Measurements from ENCODE around the gene ENG. TPM values are rescaled to one million over a fixed set of nuclear protein-coding genes. Genes with fewer than 3 reads are reported as not detected.

ENG gene
- total RNA-seq, 1 donor from 2014 or later = 675 TPM

GRCh38 chr9:127866535-127866934 is 12.1 kb upstream of the ENG start:
- H3K9me3 ChIP-seq = no peaks in the 10 kb centered on the region
- H3K4me3 ChIP-seq = no peak overlapping the region
- H3K27me3 ChIP-seq = no peaks in the 10 kb centered on the region
- H3K27ac ChIP-seq = no peak overlapping the region
- TF ChIP-seq CTCF (IDR thresholded peaks at IDR 0.05) = no peak
- H3K36me3 ChIP-seq = peaks cover 14 to 43% of the 10 kb centered on the region in 2 donors
- DNase-seq (ENCODE audit: low spot score in 2 of 2) = no peak
- intact Hi-C loops (cut with DNase I) = no loop called here
- H3K4me1 ChIP-seq = peaks cover 8 to 12% of the 10 kb centered on the region in 2 donors

- Histone ChIP-seq H3K4me1 (peaks cover 8 to 19% of the 10 kb centered on the region in 2 donors), H3K4me3 (no peak overlapping the region), H3K27me3 (no peaks in the 10 kb centered on the region), H3K36me3 (peaks cover 14 to 36% of the 10 kb centered on the region in 2 donors), H3K27ac (no peak overlapping the region), H3K9me3 (no peaks in the 10 kb centered on the region)
- intact Hi-C loops (cut with DNase I) = no loop called here
- TF ChIP-seq CTCF (IDR thresholded peaks at IDR 0.05) = no peak
- no peak for DNase-seq (ENCODE audit: low spot score in 2 of 2)
Measured at GRCh38 chr9:127865645-127866464, 11.4 kb upstream of the ENG start.

- intact Hi-C loops (cut with DNase I) = loop anchor here (5.0 kb wide), 1 partner anchor 36 kb away; no protein-coding TSS in a partner anchor
- Histone ChIP-seq H3K36me3 (peaks cover 6 to 17% of the 10 kb centered on the region in 2 donors), H3K4me3 (no peak overlapping the region), H3K27ac (peak overlapping the region in 1 of 2 donors; percentile 97), H3K27me3 (no peaks in the 10 kb centered on the region), H3K4me1 (peaks cover 20 to 42% of the 10 kb centered on the region in 2 donors), H3K9me3 (no peaks in the 10 kb centered on the region)
- no peak for DNase-seq (ENCODE audit: low spot score in 2 of 2)
- no peak for TF ChIP-seq CTCF (IDR thresholded peaks at IDR 0.05)
Measured at GRCh38 chr9:127863191-127863621, 8.7 kb upstream of the ENG start.

- peak; percentile 49 to 88 for DNase-seq (ENCODE audit: low spot score in 2 of 2)
- intact Hi-C loops (cut with DNase I) = loop anchor here (5.0 kb wide), 1 partner anchor 35 kb away; no protein-coding TSS in a partner anchor
- Histone ChIP-seq H3K9me3 (no peaks in the 10 kb centered on the region), H3K27ac (peak overlapping the region; percentile 96 to 97), H3K4me1 (peaks cover 21 to 51% of the 10 kb centered on the region in 2 donors), H3K4me3 (no peak overlapping the region), H3K27me3 (no peaks in the 10 kb centered on the region), H3K36me3 (peaks cover 3 to 9% of the 10 kb centered on the region in 2 donors)
- TF ChIP-seq CTCF (IDR thresholded peaks at IDR 0.05) = no peak
Measured at GRCh38 chr9:127862075-127863011, 7.9 kb upstream of the ENG start.

GRCh38 chr9:127860779-127861178 is 6.3 kb upstream of the ENG start:
- Histone ChIP-seq H3K36me3 (no peaks in the 10 kb centered on the region), H3K4me1 (peaks cover 21 to 53% of the 10 kb centered on the region in 2 donors), H3K27me3 (no peaks in the 10 kb centered on the region), H3K27ac (peak overlapping the region; percentile 96 to 97), H3K4me3 (no peak overlapping the region), H3K9me3 (no peaks in the 10 kb centered on the region)
- intact Hi-C loops (cut with DNase I) = loop anchor here (5.0 kb wide), 1 partner anchor 33 kb away; no protein-coding TSS in a partner anchor
- no peak for DNase-seq (ENCODE audit: low spot score in 2 of 2)
- TF ChIP-seq CTCF (IDR thresholded peaks at IDR 0.05) = no peak
